GM21737 (cell line): ENCODE results near the gene C15orf62.

Source experiments
- ATAC-seq: cut with Tn5 transposase; IDR thresholded peaks from one replicate; pipeline ENCODE4 v1.9.1; 2021; ENCODE audit warnings: mild to moderate bottlenecking, moderate library complexity; ENCODE audit not compliant: unreplicated experiment

C15orf62 gene

GRCh38 chr15:40754883-40755811, 14.6 kb upstream of the C15orf62 start, which contains the start of gene RMDN3:
RMDN3 (minus strand) TSS chr15:40755254; CDS start chr15:40754783, 471 bp downstream.
- peak; percentile 83 for ATAC-seq

DNA sequence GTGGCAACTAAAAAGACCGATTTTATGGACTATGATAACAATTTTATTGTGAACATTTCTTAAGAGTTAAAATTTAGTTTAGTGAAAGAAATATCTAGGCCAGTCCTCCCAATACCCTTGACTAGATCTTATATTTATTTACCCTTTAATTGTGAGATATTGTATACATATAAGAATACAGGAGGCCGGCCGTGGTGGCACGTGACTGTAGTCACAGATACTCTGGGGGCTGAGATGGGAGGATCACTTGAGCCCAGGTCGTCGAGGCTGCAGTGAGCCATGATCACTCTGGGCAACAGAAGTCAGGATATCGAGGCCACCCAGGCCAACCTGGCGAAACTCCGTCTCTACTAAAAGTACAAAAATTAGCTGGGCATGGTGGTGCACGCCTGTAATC, 14.0 kb upstream of the C15orf62 start:
- ATAC-seq, result no peak

DNA sequence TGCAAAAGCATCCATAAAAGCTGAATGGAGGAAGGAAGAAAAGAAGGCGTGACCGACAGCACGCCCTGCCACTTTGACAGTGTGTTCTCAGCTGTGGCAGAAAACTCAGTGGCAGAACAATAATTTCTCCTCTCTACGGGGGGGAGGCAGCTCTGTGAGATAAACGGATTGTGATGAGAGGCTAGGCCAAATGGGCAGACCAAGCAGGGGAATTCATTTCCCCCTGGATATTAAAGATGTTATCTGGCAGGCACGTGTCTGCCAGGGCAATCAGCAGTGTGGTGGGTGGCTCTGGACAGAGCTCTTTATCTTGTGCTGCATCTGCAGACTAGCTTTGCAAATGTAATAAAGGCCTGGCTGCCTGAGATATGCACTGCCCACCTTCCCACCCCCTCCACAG, 12.8 kb upstream of the C15orf62 start:
- ATAC-seq, result no peak

- ATAC-seq, result no peak
Measured at GRCh38 chr15:40759961-40760360, 9.8 kb upstream of the C15orf62 start.

DNA sequence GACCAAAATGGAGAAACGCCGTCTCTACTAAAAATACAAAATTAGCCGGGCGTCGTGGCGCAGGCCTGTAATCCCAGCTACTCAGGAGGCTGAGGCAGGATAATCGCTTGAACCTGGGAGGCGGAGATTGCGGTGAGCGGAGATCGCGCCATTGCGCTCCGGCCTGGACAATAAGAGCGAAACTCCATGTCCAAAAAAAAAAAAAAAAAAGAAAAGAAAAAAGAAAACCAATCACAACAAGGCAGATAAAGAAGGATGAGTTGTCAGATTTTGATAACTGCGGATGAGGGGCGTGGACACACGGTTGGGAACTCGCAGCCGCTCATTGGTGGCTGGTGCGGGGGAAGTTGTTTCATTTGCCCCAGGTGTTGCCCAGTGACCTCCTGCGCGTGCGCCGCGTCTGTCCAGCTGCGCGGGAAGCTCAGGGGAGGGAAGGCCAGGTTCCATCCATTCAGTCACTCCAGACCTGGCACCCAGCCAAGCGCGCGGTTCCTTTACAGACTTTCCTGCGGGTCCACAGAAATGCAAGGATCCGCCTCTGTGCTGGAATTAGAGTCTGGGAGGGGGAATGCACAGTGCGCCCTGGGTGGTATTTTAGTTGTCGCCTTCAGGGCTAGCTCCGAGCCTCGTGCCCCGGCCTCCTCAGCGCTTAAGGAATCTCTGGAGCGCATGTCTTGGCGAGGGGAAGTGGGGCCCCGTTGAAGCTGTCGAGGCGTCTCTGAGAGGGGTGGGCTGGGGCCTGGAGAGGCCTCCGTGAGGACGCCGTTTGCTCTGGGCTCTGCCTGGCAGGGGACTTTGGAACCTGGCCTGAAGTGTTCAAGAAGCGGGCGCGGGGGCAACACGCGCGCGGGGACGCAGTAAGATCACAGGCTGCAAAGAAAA, 6.6 kb upstream of the C15orf62 start:
- ATAC-seq, result no peak

- peak; percentile 36 for ATAC-seq
Measured at GRCh38 chr15:40763801-40764628, 5.8 kb upstream of the C15orf62 start, which contains the start of gene GCHFR. GCHFR (plus strand) TSS chr15:40764068; CDS start chr15:40764181, 113 bp downstream.

GRCh38 chr15:40764629-40765103, 5.1 kb upstream of the C15orf62 start:
- ATAC-seq, result no peak

DNA sequence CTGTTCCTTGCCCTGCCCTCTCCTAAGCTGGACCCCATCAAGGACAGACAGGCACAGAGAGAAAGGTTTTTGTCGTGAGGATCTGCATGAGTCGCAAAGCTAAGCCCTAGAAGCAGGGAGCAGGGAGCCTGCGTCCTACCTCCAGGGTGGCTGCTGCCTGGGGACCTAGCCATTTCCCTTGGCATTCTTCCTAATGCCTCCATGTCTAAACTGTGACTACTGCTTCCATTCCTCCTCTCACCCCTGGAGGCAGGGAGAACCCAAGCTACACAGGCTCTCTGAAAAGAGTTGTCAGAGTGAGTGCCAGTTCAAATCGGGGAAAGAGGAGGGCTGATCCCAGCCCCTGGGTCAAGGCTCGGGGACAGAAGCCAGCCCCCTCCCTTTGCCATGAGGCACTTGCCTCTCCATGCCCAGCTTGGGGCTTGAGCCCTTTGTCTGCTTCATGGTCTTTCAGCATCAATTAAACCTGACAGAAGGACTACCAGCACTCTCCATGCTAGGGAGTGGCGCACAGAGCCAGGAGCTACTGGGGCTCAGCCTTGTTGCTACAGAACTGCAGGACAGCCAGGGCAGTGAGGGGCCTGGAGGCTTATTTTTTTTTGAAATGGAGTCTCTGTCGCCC, 3.5 kb upstream of the C15orf62 start:
- no peak for ATAC-seq

- ATAC-seq, result no peak
Measured at GRCh38 chr15:40766906-40767837, 2.6 kb upstream of the C15orf62 start.

GRCh38 chr15:40767838-40768500, 1.8 kb upstream of the C15orf62 start:
- no peak for ATAC-seq

DNA sequence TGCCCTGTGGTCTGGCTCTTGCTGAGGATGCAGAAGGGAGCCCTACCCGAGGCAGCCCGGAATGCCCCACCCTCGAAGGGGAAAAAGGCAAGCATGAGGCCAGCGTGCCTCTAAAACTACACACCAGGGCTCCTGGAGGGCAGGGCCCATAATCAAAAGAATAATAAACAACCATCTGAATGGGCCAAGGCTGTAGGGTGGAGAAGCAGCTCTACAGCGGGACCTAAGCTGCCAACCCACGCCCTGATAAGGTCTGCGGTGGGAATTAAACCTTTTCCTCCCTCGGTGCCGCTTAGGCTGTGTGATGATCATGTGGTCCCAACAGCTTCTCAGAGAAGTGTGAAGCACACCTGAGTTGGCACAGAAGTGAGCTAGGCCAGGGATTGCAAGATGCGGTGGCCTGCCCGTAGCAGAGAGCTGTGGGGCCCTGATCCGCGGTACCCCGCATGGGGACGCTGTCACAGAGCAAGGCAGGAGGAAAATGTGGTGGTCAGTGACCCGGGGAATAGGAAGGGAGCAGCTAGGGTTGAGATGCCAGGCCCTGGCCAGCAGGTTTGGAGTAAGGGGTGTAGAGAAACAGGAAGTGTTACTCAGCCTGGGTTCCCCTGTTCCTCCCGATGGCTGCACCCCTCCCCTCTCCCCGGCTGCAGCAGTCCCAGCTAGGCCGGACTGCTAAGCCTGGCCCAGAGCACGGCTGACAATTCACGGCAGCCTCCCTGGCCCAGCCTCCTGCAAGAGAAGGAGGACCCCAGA, 1.1 kb upstream of the C15orf62 start:
- no peak for ATAC-seq

- ATAC-seq, result no peak
Measured at GRCh38 chr15:40770147-40770721, 454 bp downstream of the C15orf62 start.

DNA sequence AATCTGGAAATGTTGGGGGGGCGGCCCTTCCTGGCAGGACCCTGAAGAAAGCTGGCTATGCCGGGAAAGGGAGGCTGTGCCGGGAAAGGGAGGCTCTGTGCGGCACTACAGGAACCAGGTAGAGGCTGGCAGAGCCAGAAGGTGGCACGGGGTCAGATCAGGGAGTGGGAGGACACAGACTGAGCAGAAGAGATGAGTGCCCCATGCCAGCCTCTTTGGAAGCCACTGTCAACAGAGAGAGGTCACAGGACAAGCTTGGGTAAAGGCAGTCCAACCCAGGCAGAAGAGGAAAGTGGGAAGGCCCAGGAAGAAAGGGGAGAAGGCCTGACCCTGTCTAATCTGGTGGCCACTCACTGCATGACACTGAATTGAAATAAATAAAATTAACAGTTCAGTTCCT, 1.5 kb downstream of the C15orf62 start:
- no peak for ATAC-seq

DNA sequence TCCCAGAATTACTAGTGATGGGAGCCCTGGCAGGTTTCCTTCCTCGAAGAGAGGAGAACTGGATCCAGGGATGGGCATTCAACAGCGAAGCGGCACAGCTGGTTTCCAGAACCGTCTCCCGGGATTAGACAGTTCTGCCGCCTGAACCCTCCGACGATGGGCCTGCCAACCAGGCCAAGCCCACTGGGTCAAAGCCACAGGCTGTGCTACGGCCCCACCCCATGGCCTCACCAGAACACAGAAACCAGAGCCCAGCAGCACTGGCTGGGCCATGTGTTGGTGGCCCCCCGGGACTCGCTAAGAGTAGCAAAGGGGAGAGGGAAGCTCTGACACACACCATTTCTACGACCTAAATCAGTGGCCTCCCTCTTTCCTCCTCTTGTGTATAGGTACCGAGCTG, 2.2 kb downstream of the C15orf62 start:
- ATAC-seq, result no peak

GRCh38 chr15:40773496-40773895, 3.7 kb downstream of the C15orf62 start:
- no peak for ATAC-seq

DNA sequence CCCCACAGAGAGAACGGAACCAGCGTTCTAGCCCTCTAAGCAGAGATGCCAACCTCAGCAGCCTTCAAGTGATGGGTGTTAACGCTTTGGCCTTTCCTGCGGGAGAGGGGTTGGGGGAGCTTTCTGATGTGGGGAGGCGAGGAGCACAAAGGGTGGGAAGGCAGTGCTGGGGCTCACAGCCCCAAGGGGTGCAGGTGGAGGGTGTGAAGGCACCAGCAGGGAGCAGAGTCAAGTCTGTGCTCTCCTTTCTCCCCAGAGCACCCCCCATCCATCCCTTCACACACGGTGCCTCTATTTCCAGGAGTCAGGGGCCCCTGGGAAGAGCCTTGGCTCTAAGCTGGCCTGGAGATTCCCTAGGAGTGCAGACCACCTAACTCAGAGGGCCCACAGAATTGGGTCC, 4.1 kb downstream of the C15orf62 start:
- ATAC-seq, result no peak

DNA sequence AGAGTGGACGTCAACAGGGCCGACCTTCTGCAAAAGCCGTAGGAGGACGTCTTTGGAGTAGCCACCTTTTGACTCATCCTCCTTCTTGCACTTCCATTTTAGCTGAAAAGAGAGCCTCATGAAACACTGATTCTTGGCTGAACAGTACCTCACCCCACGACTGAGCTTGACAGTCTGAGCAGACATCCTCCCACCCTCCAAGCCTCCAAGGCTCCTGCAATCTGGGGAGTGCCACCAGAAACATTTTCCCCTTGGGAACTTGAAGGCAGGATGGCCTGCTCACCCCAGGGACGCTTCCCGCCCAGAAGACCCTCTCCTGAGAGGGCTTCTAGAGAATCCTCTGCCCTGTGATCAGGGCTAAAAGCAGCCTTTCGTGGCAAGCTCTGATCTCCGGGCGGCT, 5.2 kb downstream of the C15orf62 start:
- ATAC-seq, result no peak
